ENCODE results near the gene PIGU.

- TF ChIP-seq POLR2A (IDR thresholded peaks at IDR 0.05) (no peak), CTCF (IDR thresholded peaks at IDR 0.05) (no peak)
These were observed 166.3 kb downstream of the PIGU start for GRCh38 chr20:34510575-34510974.
